ENCODE data around the gene METTL3. TPM values are rescaled to one million over a fixed set of nuclear protein-coding genes. Genes with fewer than 3 reads are reported as not detected.

The METTL3 gene
- total and polyA plus RNA-seq, 2 of the 13 experiments (the other 11 are each of a cell fraction or from before 2014, with no cell fraction given): 123 to 130 TPM

- 0 out of 2 replicates have a peak, but pooled peaks have one; percentile 27 for TF ChIP-seq TRAFD1 (CRISPR knock-in tag; IDR thresholded peaks at IDR 0.05; ENCODE audit: borderline replicate concordance)
- peak; percentile 23; the same call in 1 of the 2 replicates for TF ChIP-seq MYNN (CRISPR knock-in tag; IDR thresholded peaks at IDR 0.05; ENCODE audit: low read depth)
- no peak for TF ChIP-seq ZNF354B (CRISPR knock-in tag; IDR thresholded peaks at IDR 0.05)
- TF ChIP-seq ZNF761 (CRISPR knock-in tag; conservative IDR thresholded peaks at IDR 0.05): peak; percentile 78; the same call in 1 of the 2 replicates
- peak; percentile 88; the same call in 1 of the 2 replicates for TF ChIP-seq ZNF543 (CRISPR knock-in tag; IDR thresholded peaks at IDR 0.05)
- TF ChIP-seq ZNF362 (CRISPR knock-in tag; IDR thresholded peaks at IDR 0.05; ENCODE audit: borderline replicate concordance): 0 out of 2 replicates have a peak, but pooled peaks have one; percentile 54
- TF ChIP-seq ZNF670 (CRISPR knock-in tag; IDR thresholded peaks at IDR 0.05; ENCODE audit: borderline replicate concordance): peak; percentile 81
- no peak for TF ChIP-seq FOXA1 (IDR thresholded peaks at IDR 0.05)
- peak; percentile 68 for TF ChIP-seq FOXA1 (CRISPR knock-in tag; IDR thresholded peaks at IDR 0.05)
- peak; percentile 93; the same call in 1 of the 2 replicates for TF ChIP-seq ZNF274 (CRISPR knock-in tag; IDR thresholded peaks at IDR 0.05)
- TF ChIP-seq ZNF318 (CRISPR knock-in tag; IDR thresholded peaks at IDR 0.05): no peak; the same call in 1 of the 2 replicates
- peak; percentile 90; the same call in 1 of the 2 replicates for TF ChIP-seq ZNF414 (CRISPR knock-in tag; IDR thresholded peaks at IDR 0.05)
- peak; percentile 81 for TF ChIP-seq ZNF564 (CRISPR knock-in tag; IDR thresholded peaks at IDR 0.05)
- peak; percentile 72; the same call in 1 of the 2 replicates for TF ChIP-seq HCFC1 (IDR thresholded peaks at IDR 0.05; ENCODE audit: low read depth, low read length)
- peak; percentile 93 for TF ChIP-seq SALL1 (CRISPR knock-in tag; IDR thresholded peaks at IDR 0.05)
- TF ChIP-seq ARNTL (CRISPR knock-in tag; IDR thresholded peaks at IDR 0.05): peak; percentile 68
- no peak; the same call in 1 of the 2 replicates for TF ChIP-seq BRCA1 (CRISPR knock-in tag; IDR thresholded peaks at IDR 0.05)
- peak; percentile 98 for TF ChIP-seq CCAR2 (optimal IDR thresholded peaks at IDR 0.05; ENCODE audit: low read depth, low read length)
Observed at GRCh38 chr14:21476925-21477681, 34.0 kb downstream of the METTL3 start, which contains the start of the genes RAB2B and TOX4 (continued).
